MV-4-11 (cell line): ENCODE data around the gene TGFBR2.
A peak's percentile ranks its signal among the peaks of the same experiment; 100 is the strongest.

Source experiments
- DNase-seq: peaks from one replicate; lab custom pipeline; 2025; lab: John Stamatoyannopoulos, UW

The TGFBR2 gene

GRCh38 chr3:30673425-30674341, 67.3 kb downstream of the TGFBR2 start:
- DNase-seq = peak; percentile 45

GRCh38 chr3:30675006-30675405, 68.6 kb downstream of the TGFBR2 start:
- DNase-seq = no peak

- no peak for DNase-seq
Observed at GRCh38 chr3:30675774-30676173, 69.4 kb downstream of the TGFBR2 start.

- DNase-seq = no peak
Observed at GRCh38 chr3:30676424-30677346, 70.3 kb downstream of the TGFBR2 start.

GRCh38 chr3:30677347-30677685, 70.9 kb downstream of the TGFBR2 start:
- DNase-seq = no peak

- DNase-seq = no peak
Observed at GRCh38 chr3:30679045-30679444, 72.6 kb downstream of the TGFBR2 start.

- DNase-seq = no peak
Observed at GRCh38 chr3:30680789-30681648, 74.6 kb downstream of the TGFBR2 start.

GRCh38 chr3:30681649-30682211, 75.3 kb downstream of the TGFBR2 start:
- no peak for DNase-seq

GRCh38 chr3:30682434-30683155, 76.2 kb downstream of the TGFBR2 start:
- peak; percentile 31 for DNase-seq

- no peak for DNase-seq
Observed at GRCh38 chr3:30683769-30684168, 77.4 kb downstream of the TGFBR2 start.

GRCh38 chr3:30684356-30684755, 78.0 kb downstream of the TGFBR2 start:
- DNase-seq = no peak

- peak; percentile 98 for DNase-seq
Observed at GRCh38 chr3:30685267-30685667, 78.9 kb downstream of the TGFBR2 start.

- no peak for DNase-seq
Observed at GRCh38 chr3:30686176-30686575, 79.8 kb downstream of the TGFBR2 start.

- DNase-seq = no peak
Observed at GRCh38 chr3:30686799-30687198, 80.4 kb downstream of the TGFBR2 start.

GRCh38 chr3:30687930-30688570, 81.6 kb downstream of the TGFBR2 start:
- no peak for DNase-seq

- DNase-seq = no peak
Observed at GRCh38 chr3:30688776-30689641, 82.6 kb downstream of the TGFBR2 start.

GRCh38 chr3:30690199-30690598, 83.8 kb downstream of the TGFBR2 start:
- DNase-seq = no peak

GRCh38 chr3:30691249-30691880, 85.0 kb downstream of the TGFBR2 start:
- DNase-seq = no peak

- DNase-seq = no peak
Observed at GRCh38 chr3:30691944-30692343, 85.5 kb downstream of the TGFBR2 start.
